H1 (cell line): ENCODE measurements around the gene ALG14. TPM values are rescaled to one million over a fixed set of nuclear protein-coding genes. Genes with fewer than 3 reads are reported as not detected.

ENCODE experiments used
- CTCF ChIA-PET: fragments of 300-600 bp; sonication (Branson Sonifier 250); formaldehyde crosslinking; loops from one replicate; lab custom pipeline; 2021; ENCODE audit not compliant: partially characterized antibody; lab: Charles Lee
- POLR2A ChIA-PET: fragments of 300-600 bp; sonication (Branson Sonifier 250); formaldehyde crosslinking; loops from one replicate; lab custom pipeline; 2021; ENCODE audit warnings: inconsistent platforms; ENCODE audit not compliant: partially characterized antibody; lab: Charles Lee
- DNase-seq, 2 experiments: peaks; one replicate each; pipeline versions ENCODE4 v3.0.0 to v3.0.0-alpha.2; 2010 to 2022; ENCODE audit warnings: low spot score in 2 of 2, low read depth in 1 of 2, mixed read lengths in 1 of 2
- FAIRE-seq: peaks from 2 replicates; lab custom pipeline; 2011; peaks lifted over from hg19 to GRCh38; lab: Jason Lieb, UNC
- H2AFZ ChIP-seq: 2 replicates; pipeline ENCODE4 v1.8.1; 2012; ENCODE audit warnings: low read length, inconsistent platforms
- H2AK5ac ChIP-seq: 2 replicates; pipeline ENCODE4 v1.6.1; 2013; ENCODE audit warnings: low read depth, low read length
- H2BK120ac ChIP-seq: replicated peaks from 2 replicates; pipeline ENCODE3; 2013; ENCODE audit warnings: low read depth, low read length, inconsistent platforms
- H2BK12ac ChIP-seq: 2 replicates; pipeline ENCODE4 v1.6.1; 2013; ENCODE audit warnings: low read depth, low read length
- H2BK15ac ChIP-seq: 2 replicates; pipeline ENCODE4 v1.6.1; 2013; ENCODE audit warnings: low read length
- H2BK20ac ChIP-seq: 2 replicates; pipeline ENCODE4 v1.6.1; 2013; ENCODE audit warnings: low read length
- H2BK5ac ChIP-seq: 2 replicates; pipeline ENCODE4 v1.6.1; 2013; ENCODE audit warnings: low read depth, low read length
- H3K14ac ChIP-seq: 2 replicates; pipeline ENCODE4 v1.6.1; 2013; ENCODE audit warnings: inconsistent platforms; ENCODE audit not compliant: insufficient read length
- H3K18ac ChIP-seq: 2 replicates; pipeline ENCODE4 v1.6.1; 2013; ENCODE audit warnings: low read length; ENCODE audit errors: extremely low read depth
- H3K23ac ChIP-seq: 2 replicates; pipeline ENCODE4 v1.6.1; 2013; ENCODE audit warnings: inconsistent platforms; ENCODE audit not compliant: insufficient read length
- H3K23me2 ChIP-seq: 2 replicates; pipeline ENCODE4 v1.6.1; 2013; ENCODE audit warnings: low read depth, low read length
- H3K27ac ChIP-seq: 2 replicates; pipeline ENCODE4 v1.6.1; 2011; ENCODE audit warnings: low read depth, low read length, inconsistent platforms
- H3K27me3 ChIP-seq, 4 experiments: replicated peaks in 1 of 4; 1 replicate in 1 of 4; 2 replicates in 3 of 4; pipeline versions ENCODE4 v1.6.1 to v1.8.1; 2011 to 2013; ENCODE audit warnings: low read length in 3 of 4, mild to moderate bottlenecking in 3 of 4, inconsistent platforms in 2 of 4, mixed read lengths in 2 of 4, moderate library complexity in 1 of 4; ENCODE audit not compliant: control insufficient read depth in 3 of 4, insufficient read depth in 3 of 4; ENCODE audit errors: extremely low read depth in 1 of 4
- H3K36me3 ChIP-seq, 4 experiments: 2 replicates each; pipeline versions ENCODE4 v1.6.1 to v1.8.1; 2011 to 2013; ENCODE audit warnings: mild to moderate bottlenecking in 4 of 4, low read length in 3 of 4, moderate library complexity in 2 of 4, control low read depth in 1 of 4, inconsistent platforms in 1 of 4; ENCODE audit not compliant: insufficient read depth in 4 of 4, control insufficient read depth in 2 of 4
- H3K4ac ChIP-seq: replicated peaks from 2 replicates; pipeline ENCODE3; 2013; ENCODE audit warnings: low read length, low read depth, mixed read lengths, inconsistent platforms; ENCODE audit not compliant: insufficient read length
- H3K4me1 ChIP-seq, 4 experiments: replicated peaks in 1 of 4; 1 replicate in 1 of 4; 2 replicates in 3 of 4; pipeline versions ENCODE4 v1.6.1 to v1.8.1; 2011 to 2013; ENCODE audit warnings: low read length in 3 of 4, inconsistent platforms in 2 of 4, mixed read lengths in 1 of 4; ENCODE audit not compliant: insufficient read depth in 4 of 4, control insufficient read depth in 3 of 4
- H3K4me2 ChIP-seq, 2 experiments: 2 replicates each; pipeline versions ENCODE4 v1.6.1 to v1.8.1; 2011 to 2013; ENCODE audit warnings: low read depth in 2 of 2, low read length in 2 of 2, control low read depth in 1 of 2, inconsistent platforms in 1 of 2, mild to moderate bottlenecking in 1 of 2; ENCODE audit not compliant: insufficient read depth in 1 of 2
- H3K4me3 ChIP-seq, 4 experiments: fragments of 200-600, 300-600 bp in 1 of 4; sonication (generic), shearing (Covaris generic), sonication (Bioruptor Twin) in 1 of 4; 2 replicates each; pipeline versions ENCODE4 v1.5.1 to v1.8.1; 2011 to 2016; ENCODE audit warnings: low read length in 4 of 4, low read depth in 3 of 4, control low read depth in 2 of 4, inconsistent platforms in 2 of 4, mild to moderate bottlenecking in 2 of 4, mixed read lengths in 1 of 4, moderate library complexity in 1 of 4; ENCODE audit not compliant: insufficient read depth in 2 of 4; ENCODE audit errors: extremely low read depth in 1 of 4
- H3K56ac ChIP-seq: replicated peaks from 2 replicates; pipeline ENCODE3; 2013; ENCODE audit warnings: low read depth, mild to moderate bottlenecking, mixed read lengths, low read length, inconsistent platforms; ENCODE audit not compliant: insufficient read length
- H3K79me1 ChIP-seq: 2 replicates; pipeline ENCODE4 v1.6.1; 2013; ENCODE audit warnings: low read depth, low read length, control low read depth
- H3K79me2 ChIP-seq, 2 experiments: 2 replicates each; pipeline versions ENCODE4 v1.6.1 to v1.8.1; 2012 to 2013; ENCODE audit warnings: low read length in 2 of 2, mild to moderate bottlenecking in 2 of 2, inconsistent platforms in 1 of 2; ENCODE audit not compliant: insufficient read depth in 2 of 2, control insufficient read depth in 1 of 2
- H3K9ac ChIP-seq, 4 experiments: replicated peaks in 1 of 4; 1 replicate in 1 of 4; 2 replicates in 3 of 4; pipeline versions ENCODE4 v1.6.1 to v1.8.1; 2011 to 2013; ENCODE audit warnings: low read depth in 3 of 4, low read length in 3 of 4, control low read depth in 2 of 4, mild to moderate bottlenecking in 2 of 4, moderate library complexity in 2 of 4, inconsistent platforms in 1 of 4; ENCODE audit errors: extremely low read depth in 1 of 4
- H3K9me3 ChIP-seq, 2 experiments: 2 replicates each; pipeline versions ENCODE4 v1.6.1 to v1.8.1; 2012 to 2013; ENCODE audit warnings: mild to moderate bottlenecking in 2 of 2, moderate library complexity in 2 of 2, control low read depth in 1 of 2, inconsistent platforms in 1 of 2, low read depth in 1 of 2, low read length in 1 of 2, mixed read lengths in 1 of 2; ENCODE audit not compliant: insufficient read depth in 2 of 2
- H4K20me1 ChIP-seq, 2 experiments: replicated peaks in 1 of 2; 2 replicates each; pipeline versions ENCODE3 to v1.8.1; 2011 to 2013; ENCODE audit warnings: inconsistent platforms in 2 of 2, low read length in 2 of 2, mild to moderate bottlenecking in 1 of 2; ENCODE audit not compliant: insufficient read depth in 2 of 2, control insufficient read depth in 1 of 2
- H4K5ac ChIP-seq: 2 replicates; pipeline ENCODE4 v1.6.1; 2013; ENCODE audit warnings: low read length, low read depth, mixed read lengths, inconsistent platforms; ENCODE audit not compliant: insufficient read length
- H4K8ac ChIP-seq: 2 replicates; pipeline ENCODE4 v1.8.0; 2013; ENCODE audit warnings: mild to moderate bottlenecking, moderate library complexity, low read length, inconsistent platforms; ENCODE audit not compliant: insufficient read depth; ENCODE audit errors: extremely low read depth
- H4K91ac ChIP-seq: replicated peaks from 2 replicates; pipeline ENCODE3; 2013; ENCODE audit warnings: low read length, mixed read lengths, inconsistent platforms; ENCODE audit not compliant: insufficient read length
- CBX8 ChIP-seq: fragments of 300-800, 300-1000 bp; sonication (generic); IDR thresholded peaks from 2 replicates; pipeline ENCODE4 v1.7.1; 2016; ENCODE audit warnings: low read depth, low read length, borderline replicate concordance
- CREB1 ChIP-seq: IDR thresholded peaks from 2 replicates; pipeline ENCODE4 v1.6.1; 2012; ENCODE audit warnings: inconsistent platforms
- GTF2F1 ChIP-seq: IDR thresholded peaks from 2 replicates; pipeline ENCODE4 v1.6.1; 2012; ENCODE audit warnings: low read depth, low read length, improper control_type of control experiment, borderline replicate concordance
- KDM1A ChIP-seq: fragments of 200-600, 300-600 bp; sonication (generic); IDR thresholded peaks from 2 replicates; pipeline ENCODE4 v1.7.1; 2016; ENCODE audit warnings: mild to moderate bottlenecking, low read length, borderline replicate concordance
- KDM5A ChIP-seq: fragments of 200-600 bp; IDR thresholded peaks from 2 replicates; pipeline ENCODE4 v1.7.1; 2012; ENCODE audit warnings: mild to moderate bottlenecking, low read length, inconsistent platforms, mixed read lengths
- POLR2AphosphoS5 ChIP-seq: IDR thresholded peaks from 2 replicates; pipeline ENCODE4 v1.6.1; 2011; ENCODE audit warnings: low read depth, low read length
- POU5F1 ChIP-seq: IDR thresholded peaks from 2 replicates; pipeline ENCODE4 v1.6.1; 2011; ENCODE audit warnings: low read depth, mild to moderate bottlenecking, low read length, moderate library complexity
- SIX5 ChIP-seq: IDR thresholded peaks from 2 replicates; pipeline ENCODE4 v1.6.1; 2011; ENCODE audit warnings: mild to moderate bottlenecking, low read depth, low read length
- YY1 ChIP-seq: IDR thresholded peaks from 2 replicates; pipeline ENCODE4 v1.6.1; 2011; ENCODE audit warnings: low read depth, mild to moderate bottlenecking, low read length
- WGBS, 2 experiments: shearing (Covaris generic) in 1 of 2; methylation state at CpG; one replicate each; pipeline versions ENCODE4 v1.1.6 to v1.1.7; 2013 to 2015; ENCODE audit warnings: low lambda C conversion rate in 2 of 2, mixed read lengths in 2 of 2, inconsistent platforms in 1 of 2, low coverage in 1 of 2, missing lambda C conversion rate in 1 of 2; ENCODE audit not compliant: insufficient replicate concordance in 2 of 2, insufficient coverage in 1 of 2, insufficient read length in 1 of 2; ENCODE audit errors: extremely low coverage in 1 of 2, missing lambda C conversion rate in 1 of 2; 5-methylcytosine and 5-hydroxymethylcytosine counted together
- polyA plus RNA-seq, 7 experiments: library from polyadenylated mRNA; depleted of rRNA in 3 of 7; stranded (reverse) in 5 of 7; unstranded in 2 of 7; fragments of >200 nt in 5 of 7; fragments of 200-250 nt in 2 of 7; gene quantifications; 1 replicate in 5 of 7; 2 replicates in 1 of 7; 4 replicates in 1 of 7; pipeline versions ENCODE4 v1.2.1 to v1.2.3, GENCODE V29; 2011 to 2013; ENCODE audit warnings: missing spikeins in 2 of 7, mixed read lengths in 2 of 7
- total RNA-seq: library from RNA; stranded (reverse); fragmentation: NEBNext Ultra II Directional; extraction: Animal tissue kit (Norgen Biotek cat#: 25700); gene quantifications from 2 replicates; pipeline ENCODE4 v1.2.1, GENCODE V29; 2021

The ALG14 gene
- total and polyA plus RNA-seq, 2 of the 8 experiments (the other 6 are each of a cell fraction or from before 2014, with no cell fraction given): 0.95 to 1.3 TPM

GRCh38 chr1:95111014-95111413 lies 38.3 kb upstream of the ALG14 start:
- Histone ChIP-seq H2AFZ (no peak overlapping the region), H3K9ac (no peak overlapping the region), H4K20me1 (no peaks in the 10 kb centered on the region), H3K79me2 (no peaks in the 10 kb centered on the region), H3K4me2 (no peak overlapping the region), H4K8ac (no peak overlapping the region), H3K36me3 (no peaks in the 10 kb centered on the region), H3K4me1 (no peaks in the 10 kb centered on the region), H2BK120ac (no peak overlapping the region), H3K14ac (no peak overlapping the region), H3K4ac (no peak overlapping the region), H3K9me3 (no peaks in the 10 kb centered on the region), H3K56ac (no peak overlapping the region), H3K27ac (no peak overlapping the region), H2BK12ac (no peak overlapping the region), H3K23ac (no peak overlapping the region), H2AK5ac (no peak overlapping the region), H4K5ac (no peak overlapping the region), H3K23me2 (no peaks in the 10 kb centered on the region), H3K27me3 (no peaks in the 10 kb centered on the region), H3K79me1 (no peaks in the 10 kb centered on the region), H2BK5ac (no peak overlapping the region), H2BK20ac (no peak overlapping the region), H3K18ac (no peak overlapping the region), H3K4me3 (no peak overlapping the region), H2BK15ac (no peak overlapping the region), H4K91ac (no peak overlapping the region)
- ChIA-PET POLR2A (no interaction called here), CTCF (interaction anchor here (0.6 to 1.0 kb wide), 3 partner anchors 17 to 1481 kb away, joined by 3 to 4 read pairs (median 4); no protein-coding TSS in a partner anchor)
- FAIRE-seq (no peak), DNase-seq (no peak)
- TF ChIP-seq POLR2AphosphoS5 (no peak), YY1 (no peak), GTF2F1 (no peak), KDM1A (no peak), POU5F1 (no peak), SIX5 (no peak), KDM5A (no peak), CBX8 (no peak), CREB1 (no peak)
- 91% methylated on average over 1 of the region's 1 CpG; no CpG with 5 or more reads in 1 of the 2 experiments for WGBS, 2 experiments
